Neuronal stem cell (in vitro differentiated cells): Measurements from ENCODE around the gene MAGEB17.

ENCODE experiments used
- DNase-seq: peaks from one replicate; pipeline ENCODE4 v3.0.0-alpha.2; 2013; ENCODE audit warnings: low spot score
- H2AFZ ChIP-seq: one replicate; pipeline ENCODE4 v1.6.1; 2013; ENCODE audit warnings: mild to moderate bottlenecking, low read length, inconsistent platforms
- H2AK5ac ChIP-seq: 2 replicates; pipeline ENCODE4 v1.6.1; 2013; ENCODE audit warnings: low read depth, mild to moderate bottlenecking, inconsistent platforms, low read length, moderate library complexity, mixed read lengths
- H2BK120ac ChIP-seq: 2 replicates; pipeline ENCODE4 v1.6.1; 2013; ENCODE audit warnings: low read depth, mild to moderate bottlenecking, inconsistent platforms, low read length, moderate library complexity, mixed read lengths
- H2BK12ac ChIP-seq: one replicate; pipeline ENCODE4 v1.6.1; 2013; ENCODE audit warnings: low read length, inconsistent platforms
- H2BK15ac ChIP-seq: 2 replicates; pipeline ENCODE4 v1.6.1; 2013; ENCODE audit warnings: mild to moderate bottlenecking, low read length, inconsistent platforms, mixed read lengths
- H2BK5ac ChIP-seq: one replicate; pipeline ENCODE4 v1.6.1; 2013; ENCODE audit warnings: inconsistent platforms, mild to moderate bottlenecking, low read length, moderate library complexity
- H3K14ac ChIP-seq: one replicate; pipeline ENCODE4 v1.6.1; 2013; ENCODE audit warnings: low read length, inconsistent platforms
- H3K18ac ChIP-seq: 2 replicates; pipeline ENCODE4 v1.6.1; 2013; ENCODE audit warnings: low read length, inconsistent platforms
- H3K23ac ChIP-seq: 2 replicates; pipeline ENCODE4 v1.6.1; 2013; ENCODE audit warnings: low read depth, mild to moderate bottlenecking, mixed read lengths, low read length, inconsistent platforms; ENCODE audit not compliant: poor library complexity
- H3K27ac ChIP-seq: replicated peaks from 3 replicates; pipeline ENCODE4 v1.5.1; 2013; ENCODE audit warnings: low read length, inconsistent platforms
- H3K27me3 ChIP-seq, 3 experiments: 2 replicates each; pipeline ENCODE4 v1.6.1; 2013; ENCODE audit warnings: low read length in 3 of 3, mild to moderate bottlenecking in 2 of 3, inconsistent platforms in 1 of 3, low read depth in 1 of 3, mixed read lengths in 1 of 3, moderate library complexity in 1 of 3; ENCODE audit not compliant: control insufficient read depth in 3 of 3, insufficient read depth in 3 of 3
- H3K36me3 ChIP-seq, 2 donors: replicated peaks in 1 of 2; 2 replicates each; pipeline ENCODE4 v1.6.1; 2013; ENCODE audit warnings: low read length in 2 of 2; ENCODE audit not compliant: control insufficient read depth in 2 of 2, insufficient read depth in 2 of 2
- H3K4ac ChIP-seq: 2 replicates; pipeline ENCODE4 v1.6.1; 2013; ENCODE audit warnings: inconsistent platforms, mild to moderate bottlenecking, low read length, moderate library complexity
- H3K4me1 ChIP-seq, 2 donors: 1 replicate in 1 of 2; 2 replicates in 1 of 2; pipeline ENCODE4 v1.6.1; 2013; ENCODE audit warnings: low read length in 2 of 2, low read depth in 1 of 2; ENCODE audit not compliant: control insufficient read depth in 2 of 2, insufficient read depth in 1 of 2
- H3K4me2 ChIP-seq: one replicate; pipeline ENCODE4 v1.6.1; 2013; ENCODE audit warnings: mild to moderate bottlenecking, low read length, inconsistent platforms; ENCODE audit not compliant: insufficient read depth, poor library complexity, severe bottlenecking
- H3K4me3 ChIP-seq, 2 donors: 2 replicates each; pipeline ENCODE4 v1.5.1; 2013; ENCODE audit warnings: low read length in 2 of 2, mild to moderate bottlenecking in 2 of 2, inconsistent platforms in 1 of 2, moderate library complexity in 1 of 2
- H3K79me1 ChIP-seq: one replicate; pipeline ENCODE4 v1.6.1; 2013; ENCODE audit warnings: low read depth, mild to moderate bottlenecking, inconsistent platforms, low read length, moderate library complexity
- H3K9ac ChIP-seq: one replicate; pipeline ENCODE4 v1.6.1; 2013; ENCODE audit warnings: mild to moderate bottlenecking, low read depth, low read length, inconsistent platforms; ENCODE audit not compliant: poor library complexity
- H3K9me3 ChIP-seq, 2 donors: replicated peaks in 1 of 2; 2 replicates each; pipeline versions ENCODE3 to v1.6.1; 2013; ENCODE audit warnings: low read length in 2 of 2, mild to moderate bottlenecking in 2 of 2, inconsistent platforms in 1 of 2, low read depth in 1 of 2, mixed read lengths in 1 of 2, moderate library complexity in 1 of 2; ENCODE audit not compliant: control insufficient read depth in 2 of 2, insufficient read depth in 1 of 2
- H4K8ac ChIP-seq: one replicate; pipeline ENCODE4 v1.6.1; 2013; ENCODE audit warnings: low read depth, mild to moderate bottlenecking, inconsistent platforms, low read length, moderate library complexity
- H4K91ac ChIP-seq: one replicate; pipeline ENCODE4 v1.6.1; 2013; ENCODE audit warnings: low read length, low read depth, mild to moderate bottlenecking, inconsistent platforms; ENCODE audit not compliant: poor library complexity
- WGBS, 2 donors: extraction: QIAGEN DNeasy Blood & Tissue Kit; methylation state at CpG; one replicate each; pipeline ENCODE4 v1.1.7; 2013; ENCODE audit warnings: missing lambda C conversion rate in 2 of 2, mixed read lengths in 1 of 2; ENCODE audit not compliant: insufficient read length in 2 of 2, insufficient replicate concordance in 1 of 2; ENCODE audit errors: extremely low coverage in 2 of 2; 5-methylcytosine and 5-hydroxymethylcytosine counted together

MAGEB17 gene

DNA sequence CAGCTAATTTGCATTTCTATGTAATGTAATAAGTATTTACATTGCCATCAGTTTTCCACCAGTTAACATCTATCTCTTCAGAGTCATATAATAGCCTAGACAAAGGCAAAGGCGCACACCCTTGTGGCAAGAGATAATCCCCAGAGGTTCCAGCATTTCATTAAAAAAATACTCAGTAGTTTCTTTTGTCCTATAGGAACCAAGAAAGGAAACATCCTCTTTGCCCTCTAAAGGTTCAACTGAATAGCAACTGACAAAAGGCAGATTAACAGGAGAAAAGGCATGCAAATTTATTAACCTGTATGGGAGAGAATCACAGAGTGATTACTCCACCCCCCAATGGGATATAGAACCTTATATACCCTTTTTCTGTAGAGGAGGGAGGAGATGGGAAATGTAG lies 48.4 kb downstream of the MAGEB17 start:
- H3K4me3 ChIP-seq, result no peak overlapping the region
- H2BK15ac ChIP-seq, result no peak overlapping the region
- no peaks in the 10 kb centered on the region for H3K9me3 ChIP-seq
- no peak overlapping the region for H2AFZ ChIP-seq
- no CpG with 5 or more reads among the region's 1 CpG for WGBS, 2 donors
- no peak overlapping the region for H2BK5ac ChIP-seq
- no peak overlapping the region for H3K23ac ChIP-seq
- no peak overlapping the region for H2BK120ac ChIP-seq
- DNase-seq, result no peak
- no peaks in the 10 kb centered on the region for H3K36me3 ChIP-seq
- H2AK5ac ChIP-seq, result no peak overlapping the region
- H3K9ac ChIP-seq, result no peak overlapping the region
- H2BK12ac ChIP-seq, result no peak overlapping the region
- H3K4me1 ChIP-seq, result no peaks in the 10 kb centered on the region
- H3K18ac ChIP-seq, result no peak overlapping the region
- H3K4ac ChIP-seq, result no peak overlapping the region
- H3K79me1 ChIP-seq, result no peaks in the 10 kb centered on the region
- H3K14ac ChIP-seq, result no peak overlapping the region
- H3K27ac ChIP-seq, result no peak overlapping the region
- no peak overlapping the region for H3K4me2 ChIP-seq
- H4K91ac ChIP-seq, result no peak overlapping the region
- H4K8ac ChIP-seq, result no peak overlapping the region
- H3K27me3 ChIP-seq, result no peaks in the 10 kb centered on the region
